GM21619 (cell line): ENCODE data around the gene RHOF.
A peak's percentile ranks its signal among the peaks of the same experiment; 100 is the strongest.
"Not testable (repeated sequence)": the region's sequence is repeated elsewhere in the genome, so short reads cannot be mapped to it uniquely, and the experiment has no call there.

ENCODE experiments used
- ATAC-seq: cut with Tn5 transposase; IDR thresholded peaks from one replicate; pipeline ENCODE4 v1.9.1; 2021; ENCODE audit not compliant: unreplicated experiment

RHOF gene

GRCh38 chr12:121793838-121794533 lies 498 bp upstream of the RHOF start:
- ATAC-seq: peak; percentile 41

GRCh38 chr12:121792607-121793439 lies 665 bp downstream of the RHOF start:
- ATAC-seq: no peak

- ATAC-seq: no peak
These were observed 1.6 kb downstream of the RHOF start for GRCh38 chr12:121791671-121792551.

- not testable (repeated sequence) for ATAC-seq
These were observed 2.7 kb downstream of the RHOF start for GRCh38 chr12:121790785-121791184.

GRCh38 chr12:121789800-121790728 lies 3.4 kb downstream of the RHOF start:
- peak; percentile 35 for ATAC-seq

- ATAC-seq: no peak
These were observed 4.2 kb downstream of the RHOF start for GRCh38 chr12:121789233-121789781.

- ATAC-seq: no peak
These were observed 5.2 kb downstream of the RHOF start for GRCh38 chr12:121788176-121788818.

- ATAC-seq: no peak
These were observed 6.1 kb downstream of the RHOF start for GRCh38 chr12:121787063-121788025.

GRCh38 chr12:121786440-121786825 lies 7.1 kb downstream of the RHOF start:
- no peak for ATAC-seq

GRCh38 chr12:121784460-121784859 lies 9.0 kb downstream of the RHOF start:
- ATAC-seq: no peak

GRCh38 chr12:121783766-121784165 lies 9.7 kb downstream of the RHOF start:
- no peak for ATAC-seq

GRCh38 chr12:121781998-121782979 lies 11.2 kb downstream of the RHOF start:
- peak; percentile 47 for ATAC-seq

- peak; percentile 16 for ATAC-seq
These were observed 11.9 kb downstream of the RHOF start for GRCh38 chr12:121781484-121781997.

- ATAC-seq: no peak
These were observed 13.1 kb downstream of the RHOF start for GRCh38 chr12:121780429-121780828.

- no peak for ATAC-seq
These were observed 14.0 kb downstream of the RHOF start for GRCh38 chr12:121779422-121779895.

GRCh38 chr12:121778567-121779421 lies 14.7 kb downstream of the RHOF start:
- ATAC-seq: no peak
